Hypothalamus (tissue), 51 donors: ENCODE results near the gene PRKAG3.
"Not testable (repeated sequence)": the region's sequence is repeated elsewhere in the genome, so short reads cannot be mapped to it uniquely, and the experiment has no call there.

Experiments
- DNase-seq, 51 donors: peaks; one replicate each; lab custom pipeline; 2025; lab: John Stamatoyannopoulos, UW

Gene PRKAG3

DNA sequence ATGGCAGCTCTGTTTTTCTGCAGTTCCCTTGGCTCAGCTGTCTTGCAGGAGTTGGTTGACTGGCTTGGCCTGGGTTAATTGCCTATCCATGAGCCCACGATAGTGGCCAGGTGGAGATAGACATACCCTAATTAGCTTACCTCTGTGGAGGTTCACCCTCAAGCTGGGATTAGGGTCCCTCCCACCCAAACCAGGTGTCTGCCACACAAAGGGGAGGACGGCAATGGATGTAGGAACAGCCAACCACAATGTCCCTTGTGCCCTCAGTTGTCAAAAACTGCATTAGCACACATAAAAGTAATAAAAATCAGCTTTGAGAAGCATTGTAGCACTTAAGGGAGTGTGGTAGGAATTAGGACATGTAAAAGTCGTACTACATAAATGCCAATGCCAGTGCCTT is 45.5 kb downstream of the PRKAG3 start:
- DNase-seq = no peak

DNA sequence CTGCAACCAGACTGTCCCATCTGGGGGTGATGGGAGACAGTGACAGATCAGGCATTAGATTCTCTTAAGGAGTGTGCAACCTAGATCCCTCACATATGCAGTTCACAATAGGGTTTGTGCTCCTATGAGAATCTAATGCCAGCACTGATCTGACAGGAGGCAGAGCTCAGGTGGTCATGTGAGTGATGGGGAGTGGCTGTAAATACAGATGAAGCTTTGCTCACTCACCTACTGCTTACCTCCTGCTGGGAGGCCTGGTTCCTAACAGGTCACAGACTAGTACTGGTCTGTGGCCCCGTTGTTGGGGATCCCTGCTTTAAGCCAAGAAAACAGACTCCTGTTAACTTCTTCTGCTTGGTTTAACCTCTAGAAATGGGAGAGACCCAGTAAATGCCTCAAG is 46.5 kb downstream of the PRKAG3 start:
- no peak for DNase-seq

DNA sequence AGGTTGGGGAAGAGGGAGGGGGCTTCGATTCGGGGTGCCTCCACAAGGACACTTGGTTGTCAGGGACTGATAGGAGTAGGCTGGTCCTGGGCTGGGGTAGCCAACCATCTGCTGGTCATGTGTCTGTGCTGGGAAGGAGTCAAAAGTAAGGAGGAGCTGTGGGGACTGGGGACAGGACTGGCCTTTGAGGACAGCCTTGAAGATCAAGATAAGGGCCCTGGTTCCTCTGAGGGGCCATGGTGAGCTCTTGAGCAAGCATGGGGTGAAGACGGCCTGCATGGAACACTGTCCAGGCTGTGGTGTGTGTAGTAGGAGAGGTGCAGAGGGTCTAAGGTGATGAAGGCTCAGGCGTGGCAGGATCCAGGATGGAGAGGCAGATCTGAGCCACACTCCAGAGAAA is 47.9 kb downstream of the PRKAG3 start:
- peak in 1 of 51 donors; percentile 4 for DNase-seq

DNA sequence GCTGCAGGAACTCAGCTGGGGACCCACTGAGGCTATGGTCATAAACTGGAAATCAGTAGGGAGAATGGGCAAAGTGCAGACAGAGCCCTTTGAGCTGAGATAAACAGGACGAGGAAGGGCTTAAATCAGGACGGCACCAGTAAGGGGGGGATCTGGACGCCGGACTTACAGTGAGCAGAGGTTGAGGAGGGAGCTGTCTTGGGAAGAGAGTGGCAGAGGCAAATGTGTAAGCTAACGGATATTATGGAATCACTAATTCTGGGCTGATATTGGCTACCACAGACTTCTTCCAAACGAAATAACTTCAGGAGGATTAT is 49.1 kb downstream of the PRKAG3 start:
- peak in 4 of 51 donors; percentile 30 to 47 (median 38) for DNase-seq

DNA sequence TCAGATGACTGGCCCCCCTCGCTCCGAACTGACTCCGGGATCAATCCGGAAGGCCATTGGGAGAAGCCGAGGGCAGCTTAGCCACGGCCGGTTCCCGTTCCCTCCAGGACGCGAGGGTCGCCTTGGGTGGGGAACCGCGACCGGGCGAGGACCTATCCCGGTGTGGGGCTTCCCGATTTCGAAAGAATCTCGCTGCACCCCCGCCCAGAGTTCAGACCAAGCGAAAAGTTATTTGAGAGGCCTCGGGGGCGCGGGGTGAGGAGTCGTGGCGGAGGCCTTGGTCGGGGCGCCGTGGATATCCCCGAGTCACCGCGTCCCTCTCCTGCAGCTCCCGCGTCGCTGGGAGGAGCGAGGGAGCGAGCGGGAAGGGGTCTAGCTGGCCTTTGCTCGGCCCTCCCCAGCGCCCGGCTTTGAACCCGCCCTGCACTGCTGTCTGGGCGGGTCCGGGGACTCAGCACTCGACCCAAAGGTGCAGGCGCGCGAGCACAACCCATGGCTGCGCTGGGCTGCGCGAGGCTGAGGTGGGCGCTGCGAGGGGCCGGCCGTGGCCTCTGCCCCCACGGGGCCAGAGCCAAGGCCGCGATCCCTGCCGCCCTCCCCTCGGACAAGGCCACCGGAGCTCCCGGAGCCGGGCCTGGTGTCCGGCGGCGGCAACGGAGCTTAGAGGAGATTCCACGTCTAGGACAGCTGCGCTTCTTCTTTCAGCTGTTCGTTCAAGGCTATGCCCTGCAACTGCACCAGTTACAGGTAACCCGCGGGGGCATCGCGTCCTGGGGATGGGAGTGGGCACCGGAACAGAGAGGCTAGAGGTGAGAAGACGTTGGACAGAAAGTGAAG is 49.7 kb downstream of the PRKAG3 start, which contains the start of gene CYP27A1:
CYP27A1 (plus strand) TSS at position 457 of the 837 bp plus-strand sequence; CDS start at position 493, 36 bp downstream.
- peak in 45 of 51 donors; percentile 18 to 80 (median 54) for DNase-seq

DNA sequence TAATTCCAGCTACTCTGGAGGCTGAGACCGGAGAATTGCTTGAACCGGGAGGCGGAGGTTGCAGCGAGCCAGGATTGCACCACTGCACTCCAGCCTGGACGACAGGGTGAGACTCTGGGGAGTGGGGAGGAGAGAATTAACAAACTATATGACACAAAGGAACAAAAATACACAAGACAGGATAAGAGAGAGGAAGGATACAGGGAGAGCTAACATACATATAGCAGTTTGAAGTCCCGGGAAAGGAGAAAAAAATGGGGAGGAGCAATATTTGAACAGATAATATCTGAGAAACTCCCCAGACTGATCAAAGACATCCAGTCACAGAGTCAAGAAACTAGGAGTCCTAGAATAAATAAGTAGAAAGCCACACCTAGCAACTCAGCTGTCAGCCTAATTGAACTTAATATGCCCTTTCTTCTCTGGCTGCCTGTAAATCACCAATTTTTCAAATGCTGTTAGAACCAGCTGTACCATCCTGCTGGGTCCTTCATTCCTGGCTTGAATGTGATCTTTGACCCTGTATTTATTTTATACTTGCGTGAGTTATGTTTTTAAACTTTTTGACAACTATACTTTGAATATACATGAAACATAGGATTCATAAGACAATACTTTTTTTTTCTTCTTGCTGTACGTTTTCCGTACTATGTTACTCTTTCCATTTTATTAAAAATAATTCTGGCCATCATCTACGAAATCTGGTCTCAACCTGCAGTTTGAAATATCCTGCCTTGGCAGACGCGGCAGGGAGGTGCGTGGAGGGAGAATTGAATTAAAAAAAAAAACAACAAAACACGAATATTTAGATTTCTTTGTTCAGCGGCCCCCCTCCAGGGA is 50.5 kb downstream of the PRKAG3 start:
- DNase-seq = peak in 1 of 51 donors; percentile 10

DNA sequence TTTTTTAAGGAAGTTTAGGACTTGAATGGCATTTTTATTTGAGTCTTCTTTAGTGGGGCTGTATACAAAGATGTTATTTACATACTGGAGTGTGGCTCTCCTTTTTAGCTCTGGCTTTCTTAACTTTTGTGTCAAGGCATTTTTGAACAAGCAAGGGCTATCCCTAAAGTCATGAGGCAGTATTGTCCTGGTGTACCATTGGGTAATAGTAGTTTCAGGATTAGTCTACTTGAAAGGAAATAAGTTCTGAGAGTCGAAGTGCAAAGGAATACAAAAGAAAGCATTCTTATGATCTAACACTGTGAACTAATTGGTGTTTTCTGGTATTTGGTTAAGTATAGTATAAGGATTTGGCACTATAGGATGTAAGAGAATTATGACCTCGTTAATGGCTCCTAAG is 51.6 kb downstream of the PRKAG3 start:
- no peak for DNase-seq

DNA sequence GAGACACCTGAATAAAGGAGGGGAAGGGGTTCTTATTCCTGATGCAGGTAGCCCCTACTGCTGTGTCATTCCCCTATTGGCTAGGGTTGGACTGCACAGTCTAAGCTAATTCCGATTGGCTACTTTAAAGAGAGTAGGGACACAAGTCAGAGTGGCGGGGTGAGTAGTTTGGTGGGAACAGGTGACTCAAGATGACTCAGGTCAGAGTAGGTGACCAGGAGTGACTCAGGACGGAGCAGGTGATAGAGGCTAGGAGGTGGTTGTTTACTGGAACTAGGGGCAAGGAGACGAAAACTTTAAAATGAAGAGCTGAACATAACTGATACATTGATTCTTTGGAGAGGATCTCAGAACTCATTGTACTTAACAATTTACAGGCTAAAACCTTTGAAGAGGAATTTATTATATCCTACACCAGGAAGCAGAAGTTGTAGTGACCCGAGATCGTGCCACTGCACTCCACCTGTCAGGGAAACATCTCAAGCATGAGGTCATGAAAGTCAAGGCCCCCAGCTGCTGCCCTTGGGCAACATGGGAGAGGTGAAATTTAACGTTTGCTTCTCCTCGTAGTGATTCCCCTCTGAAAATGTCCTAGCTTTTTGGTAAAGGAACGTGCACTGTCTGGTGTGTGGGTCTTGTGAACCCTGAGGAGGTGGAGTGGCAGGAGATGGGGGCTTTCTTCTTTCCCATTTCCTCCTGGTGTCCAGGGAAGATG is 54.2 kb downstream of the PRKAG3 start:
- DNase-seq = no peak

DNA sequence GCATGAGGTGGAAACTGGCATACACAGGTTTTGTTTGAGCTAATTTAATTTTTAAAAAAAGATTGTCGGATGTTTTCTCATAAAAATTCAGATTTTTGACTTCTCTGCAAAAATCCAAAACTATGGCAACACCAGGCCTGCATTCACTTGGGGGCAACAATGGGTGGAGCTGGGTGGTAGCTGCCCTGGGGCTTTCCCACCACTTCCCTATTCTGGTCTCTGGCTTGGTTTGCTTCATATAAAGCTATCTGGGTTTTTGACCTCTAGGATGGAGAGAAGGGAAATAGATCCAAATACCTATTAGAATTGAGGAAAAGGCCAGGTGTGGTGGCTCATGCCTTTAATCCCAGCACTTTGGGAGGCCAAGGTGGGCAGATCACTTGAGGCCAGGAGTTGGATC is 55.1 kb downstream of the PRKAG3 start:
- no peak for DNase-seq

DNA sequence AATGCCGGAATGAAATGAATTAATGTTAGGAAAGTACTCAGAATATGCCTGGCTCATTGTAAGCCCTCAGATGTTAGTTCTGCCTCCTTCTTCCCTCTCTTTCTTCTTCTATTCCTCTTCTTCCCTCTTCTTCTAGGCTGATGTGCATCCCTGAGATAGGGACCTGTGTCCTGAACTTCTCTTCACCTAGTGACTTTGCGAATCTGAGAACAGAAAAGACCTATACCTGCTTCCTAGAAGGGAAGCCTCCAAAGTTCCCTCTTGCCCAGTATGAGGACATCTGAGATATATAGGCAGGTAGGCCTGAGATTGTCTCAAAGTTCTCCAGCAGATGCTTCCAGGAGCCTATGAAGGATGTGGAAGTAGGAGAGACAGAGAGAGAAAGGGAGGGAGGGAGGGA is 57.7 kb downstream of the PRKAG3 start:
- DNase-seq = no peak

DNA sequence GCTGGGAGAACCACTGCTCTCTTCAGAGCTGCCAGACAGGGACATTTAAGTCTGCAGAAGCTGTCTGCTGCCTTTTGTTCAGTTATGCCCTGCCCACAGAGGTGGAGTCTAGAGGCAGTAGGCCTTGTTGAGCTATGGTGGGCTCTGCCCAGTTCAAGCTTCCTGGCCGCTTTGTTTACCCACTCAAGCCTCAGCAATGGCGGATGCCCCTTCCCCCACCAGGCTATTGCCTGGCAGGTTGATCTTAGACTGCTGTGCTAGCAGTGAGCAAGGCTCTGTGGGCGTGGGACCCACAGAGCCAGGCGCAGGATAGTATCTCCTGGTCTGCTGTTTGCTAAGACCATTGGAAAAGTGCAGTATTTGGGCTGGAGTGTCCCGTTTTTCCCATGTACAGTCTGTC is 58.8 kb downstream of the PRKAG3 start:
- not testable (repeated sequence) for DNase-seq
